ENCODE results near the gene PHC2. TPM values are rescaled to one million over a fixed set of nuclear protein-coding genes. Genes with fewer than 3 reads are reported as not detected.

The PHC2 gene
- total RNA-seq, 4 donors from 2014 or later: 109 to 214 (median 150) TPM

DNA sequence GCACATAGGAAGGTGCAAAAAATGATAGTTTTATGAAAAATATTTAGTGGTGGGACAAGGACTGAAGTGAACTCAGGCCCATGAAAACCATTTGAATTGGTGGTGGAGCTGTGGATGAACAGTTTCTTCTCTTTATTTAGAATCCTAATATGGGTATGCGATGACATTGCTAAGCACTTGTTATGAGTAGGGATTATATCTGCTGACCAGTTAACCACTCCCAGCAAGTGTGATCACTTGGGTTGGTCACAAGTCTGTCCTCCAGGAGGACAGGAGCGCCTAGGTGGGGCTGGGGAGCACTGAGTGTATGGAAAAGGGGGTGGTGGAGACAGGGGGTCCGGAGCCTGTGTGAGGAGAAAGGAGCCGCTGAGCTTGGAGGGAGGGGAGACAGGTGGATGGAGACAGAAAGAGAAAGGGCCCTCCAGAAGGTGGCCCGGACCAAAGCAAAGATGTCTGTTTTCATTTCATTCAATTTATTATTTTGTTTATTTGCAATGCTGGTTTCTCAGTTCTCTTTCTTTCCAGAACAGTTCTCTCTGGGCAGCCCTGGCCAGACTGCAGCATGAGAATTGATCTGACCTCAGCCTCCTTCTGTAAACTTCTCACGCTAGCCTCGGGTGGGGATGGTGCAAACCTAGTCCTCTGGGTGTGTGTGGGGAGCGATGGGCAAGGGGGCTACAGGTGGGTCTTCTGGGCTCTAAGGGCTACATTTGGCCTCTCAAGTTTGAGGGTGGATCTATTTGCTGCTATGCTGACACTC, 31.7 kb upstream of the PHC2 start:
- ATAC-seq (ENCODE audit: low FRiP score) (no peak), DNase-seq (ENCODE audit: low spot score) (no peak)
- no peak for TF ChIP-seq CTCF (IDR thresholded peaks at IDR 0.05)

DNA sequence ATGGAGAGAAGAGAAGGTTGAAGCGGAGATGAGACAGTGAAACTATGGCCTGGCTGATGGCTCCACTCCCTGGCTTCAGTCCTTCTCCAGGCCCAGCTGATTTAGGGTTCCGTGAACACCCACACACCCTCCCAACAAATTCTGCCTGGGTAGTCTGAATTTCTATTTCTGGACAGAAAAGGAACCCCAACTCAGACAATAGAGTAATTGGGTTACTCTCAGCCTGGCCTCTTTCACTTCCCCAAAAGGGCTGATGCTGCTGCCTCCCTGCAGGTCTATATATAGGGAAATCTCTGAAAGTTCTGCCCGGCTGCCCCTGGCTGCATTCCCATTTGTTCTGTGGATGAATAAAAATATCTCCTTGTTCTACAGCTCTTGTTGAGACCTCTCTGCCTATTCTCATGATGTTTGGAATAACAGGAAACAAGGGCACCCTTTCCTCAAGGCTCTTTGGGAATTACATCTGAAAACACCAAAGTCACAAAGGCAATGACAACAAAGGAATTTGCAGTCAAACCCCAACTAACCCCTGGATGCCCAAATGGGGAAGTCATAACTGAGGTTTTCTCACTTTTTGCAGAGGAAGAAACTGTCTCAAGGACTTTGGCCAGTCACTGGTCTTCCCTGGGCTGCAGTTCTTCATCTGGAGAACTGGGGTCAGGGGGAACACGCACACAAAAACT, 30.2 kb upstream of the PHC2 start:
- DNase-seq (ENCODE audit: low spot score) (no peak), ATAC-seq (ENCODE audit: low FRiP score) (no peak)

DNA sequence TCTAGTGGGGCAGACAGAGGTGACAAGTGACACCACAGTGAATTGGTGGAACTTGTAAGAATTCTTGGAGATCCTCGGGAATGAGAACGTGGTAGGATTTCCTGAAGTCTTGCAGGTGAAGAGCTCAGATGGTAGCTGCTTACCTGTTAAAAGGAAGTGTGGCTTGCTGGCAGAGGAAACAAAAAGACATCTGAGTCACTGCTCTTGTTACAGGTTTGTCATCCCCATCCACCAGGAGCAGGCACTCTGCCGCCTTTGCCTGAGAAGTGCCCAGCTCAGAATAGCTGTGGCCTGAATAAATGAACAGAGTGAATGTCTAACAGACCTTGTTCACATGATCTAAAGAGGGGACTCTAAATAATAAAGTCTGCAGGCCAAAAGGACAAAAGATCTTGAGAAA, 29.2 kb upstream of the PHC2 start:
- TF ChIP-seq CTCF (IDR thresholded peaks at IDR 0.05): no peak
- no peak for DNase-seq (ENCODE audit: low spot score)
- ATAC-seq (ENCODE audit: low FRiP score): no peak

More for the DNA sequence above, 30.2 kb upstream of the PHC2 start:
- TF ChIP-seq CTCF (IDR thresholded peaks at IDR 0.05): no peak

- TF ChIP-seq CTCF (IDR thresholded peaks at IDR 0.05): no peak
- no peak for DNase-seq (ENCODE audit: low spot score)
- no peak for ATAC-seq (ENCODE audit: low FRiP score)
These were observed 28.8 kb upstream of the PHC2 start for GRCh38 chr1:33459691-33460090.

DNA sequence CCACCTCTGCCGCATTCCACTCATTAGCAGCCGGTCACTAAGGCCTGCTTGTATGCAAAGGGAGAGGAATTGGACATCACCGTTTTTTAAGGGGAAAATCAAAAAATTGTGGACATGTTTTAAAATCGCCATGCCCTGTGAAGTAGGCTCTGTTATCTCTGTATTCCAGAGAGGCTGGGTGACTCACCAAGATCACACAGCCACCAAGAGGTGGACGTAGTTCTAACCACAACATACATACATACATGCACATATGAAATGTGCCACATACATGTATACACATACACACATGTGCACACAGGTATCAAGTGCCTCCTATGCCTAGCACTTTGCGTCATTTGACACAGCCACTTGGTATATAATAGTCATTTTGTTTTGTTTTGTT, 25.6 kb upstream of the PHC2 start:
- TF ChIP-seq CTCF (IDR thresholded peaks at IDR 0.05): no peak
- ATAC-seq (ENCODE audit: low FRiP score) (no peak), DNase-seq (ENCODE audit: low spot score) (no peak)

- peak in 1 of 3 donors; percentile 28 for TF ChIP-seq CTCF (IDR thresholded peaks at IDR 0.05)
- ATAC-seq (ENCODE audit: low FRiP score): peak; percentile 48
- DNase-seq (ENCODE audit: low spot score): no peak
These were observed 24.9 kb upstream of the PHC2 start for GRCh38 chr1:33455539-33456501.

Data from omental fat pad (tissue), 4 donors.